DOHH2 (cell line): ENCODE data around the gene PLB1.

ENCODE experiments used
- H3F3A ChIP-seq: fragments of 200-600 bp; sonication (generic), shearing (Covaris generic); 2 replicates; pipeline ENCODE4 v1.6.0; 2016; ENCODE audit warnings: antibody characterized with exemption, mild to moderate bottlenecking; ENCODE audit not compliant: control insufficient read depth, insufficient read depth
- H3K27ac ChIP-seq: fragments of 200-600 bp; sonication (generic); 2 replicates; pipeline ENCODE4 v1.5.1; 2014; ENCODE audit warnings: low read depth, mild to moderate bottlenecking, low read length, moderate library complexity
- H3K27me3 ChIP-seq: fragments of 200-600 bp; sonication (generic); 2 replicates; pipeline ENCODE4 v1.6.1; 2014; ENCODE audit warnings: mild to moderate bottlenecking, low read length, mixed read lengths; ENCODE audit not compliant: control insufficient read depth
- H3K36me3 ChIP-seq: fragments of 200-600 bp; sonication (generic); 2 replicates; pipeline ENCODE4 v1.6.1; 2014; ENCODE audit warnings: mild to moderate bottlenecking, low read length, moderate library complexity, mixed read lengths; ENCODE audit not compliant: control insufficient read depth
- H3K4me1 ChIP-seq: fragments of 200-600 bp; sonication (generic); 2 replicates; pipeline ENCODE4 v1.6.1; 2014; ENCODE audit warnings: mild to moderate bottlenecking, low read length, mixed read lengths; ENCODE audit not compliant: control insufficient read depth
- H3K4me2 ChIP-seq: fragments of 200-600 bp; sonication (generic); 2 replicates; pipeline ENCODE4 v1.6.0; 2014; ENCODE audit warnings: mild to moderate bottlenecking, low read length, moderate library complexity
- H3K4me3 ChIP-seq: fragments of 200-600 bp; sonication (generic); 2 replicates; pipeline ENCODE4 v1.5.1; 2014; ENCODE audit warnings: mild to moderate bottlenecking, low read length, mixed read lengths
- H3K79me2 ChIP-seq: fragments of 200-600 bp; sonication (generic); 2 replicates; pipeline ENCODE4 v1.6.1; 2014; ENCODE audit warnings: mild to moderate bottlenecking, low read length, mixed read lengths; ENCODE audit not compliant: control insufficient read depth
- H3K9me2 ChIP-seq: fragments of 200-600 bp; sonication (generic); replicated peaks from 2 replicates; pipeline ENCODE4 v1.6.1; 2014; ENCODE audit warnings: mild to moderate bottlenecking, low read length, mixed read lengths; ENCODE audit not compliant: control insufficient read depth
- H3K9me3 ChIP-seq: fragments of 200-600 bp; sonication (generic); 2 replicates; pipeline ENCODE4 v1.6.1; 2014; ENCODE audit warnings: antibody characterized with exemption, low read length, mixed read lengths; ENCODE audit not compliant: control insufficient read depth, insufficient read depth
- H4K20me1 ChIP-seq: fragments of 200-600 bp; sonication (generic); 2 replicates; pipeline ENCODE4 v1.6.0; 2014; ENCODE audit warnings: low read depth, mild to moderate bottlenecking, antibody characterized with exemption, low read length, moderate library complexity; ENCODE audit not compliant: control insufficient read depth, insufficient read depth
- EZH2phosphoT487 ChIP-seq: fragments of 200-600 bp; sonication (generic); IDR thresholded peaks from 2 replicates; pipeline ENCODE4 v1.6.1; 2017; ENCODE audit warnings: borderline replicate concordance, mild to moderate bottlenecking, antibody characterized with exemption, low read length, moderate library complexity, mixed read lengths
- TF ChIP-seq, protein P1 (sequence below): fragments of 200-600 bp; sonication (generic); IDR thresholded peaks from one replicate; pipeline ENCODE4 v1.5.1; 2014; ENCODE audit warnings: antibody characterized with exemption, mild to moderate bottlenecking, low read depth, low read length; ENCODE audit not compliant: poor library complexity, severe bottlenecking

The PLB1 gene

DNA sequence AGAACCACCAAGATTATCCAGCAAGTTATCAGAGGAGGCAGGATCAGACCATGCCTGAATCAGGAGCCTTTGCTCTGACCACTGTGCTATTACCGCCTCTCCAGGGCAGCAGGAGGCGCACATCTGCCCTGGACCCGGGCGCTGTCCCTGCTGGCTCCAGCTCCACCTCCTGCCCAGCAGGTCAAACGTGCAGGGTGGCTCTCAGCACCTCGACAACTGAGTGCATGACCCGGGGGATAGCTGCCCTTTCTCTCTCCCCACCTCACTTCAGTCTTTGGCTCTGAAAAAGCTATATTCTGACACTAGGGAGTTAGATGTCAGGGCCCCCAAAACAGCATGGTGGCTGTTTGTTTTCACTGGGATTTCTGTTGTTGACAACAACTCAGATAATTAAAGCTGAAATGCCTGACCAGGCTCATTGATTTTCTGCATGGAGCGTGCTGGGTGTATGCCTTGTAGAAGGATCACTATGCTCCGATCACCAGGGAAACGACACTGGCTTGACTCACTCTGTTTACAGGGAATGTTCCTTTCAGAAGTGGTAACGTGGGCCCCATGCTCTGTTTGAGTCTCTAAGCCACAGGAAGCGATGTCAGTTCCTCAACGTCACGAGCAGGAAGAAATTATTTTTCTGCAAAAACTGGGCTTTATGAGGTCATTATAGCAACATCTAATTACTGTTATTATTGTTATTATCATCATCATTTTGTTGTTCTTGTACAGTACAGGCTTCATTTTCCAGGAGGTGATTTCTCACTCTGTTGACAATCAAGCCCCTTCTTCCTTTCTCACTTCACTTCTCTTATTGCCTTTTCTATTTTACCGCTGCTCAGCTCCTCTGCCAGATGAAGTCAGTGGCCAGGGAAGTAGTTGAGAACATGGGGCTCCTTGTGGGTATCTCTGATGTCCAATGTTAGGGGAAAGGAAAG, 125.6 kb downstream of the PLB1 start:
- no peak overlapping the region for H3K27ac ChIP-seq
- peaks cover 10% of the 10 kb centered on the region for H3K4me1 ChIP-seq
- no peaks in the 10 kb centered on the region for H3K9me3 ChIP-seq
- TF ChIP-seq, protein P1, sequence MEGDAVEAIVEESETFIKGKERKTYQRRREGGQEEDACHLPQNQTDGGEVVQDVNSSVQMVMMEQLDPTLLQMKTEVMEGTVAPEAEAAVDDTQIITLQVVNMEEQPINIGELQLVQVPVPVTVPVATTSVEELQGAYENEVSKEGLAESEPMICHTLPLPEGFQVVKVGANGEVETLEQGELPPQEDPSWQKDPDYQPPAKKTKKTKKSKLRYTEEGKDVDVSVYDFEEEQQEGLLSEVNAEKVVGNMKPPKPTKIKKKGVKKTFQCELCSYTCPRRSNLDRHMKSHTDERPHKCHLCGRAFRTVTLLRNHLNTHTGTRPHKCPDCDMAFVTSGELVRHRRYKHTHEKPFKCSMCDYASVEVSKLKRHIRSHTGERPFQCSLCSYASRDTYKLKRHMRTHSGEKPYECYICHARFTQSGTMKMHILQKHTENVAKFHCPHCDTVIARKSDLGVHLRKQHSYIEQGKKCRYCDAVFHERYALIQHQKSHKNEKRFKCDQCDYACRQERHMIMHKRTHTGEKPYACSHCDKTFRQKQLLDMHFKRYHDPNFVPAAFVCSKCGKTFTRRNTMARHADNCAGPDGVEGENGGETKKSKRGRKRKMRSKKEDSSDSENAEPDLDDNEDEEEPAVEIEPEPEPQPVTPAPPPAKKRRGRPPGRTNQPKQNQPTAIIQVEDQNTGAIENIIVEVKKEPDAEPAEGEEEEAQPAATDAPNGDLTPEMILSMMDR = no peak
- TF ChIP-seq EZH2phosphoT487 = no peak
- no peaks in the 10 kb centered on the region for H3K79me2 ChIP-seq
- H3K36me3 ChIP-seq = no peaks in the 10 kb centered on the region
- H3K4me2 ChIP-seq = peak overlapping the region; percentile 38
- H3K4me3 ChIP-seq = 0 out of 2 replicates have a peak overlapping the region, but pooled peaks have one; percentile 16
- no peaks in the 10 kb centered on the region for H4K20me1 ChIP-seq
- H3F3A ChIP-seq = no peaks in the 10 kb centered on the region
- H3K27me3 ChIP-seq = no peaks in the 10 kb centered on the region; the same call in 1 of the 2 replicates
- no peaks in the 10 kb centered on the region for H3K9me2 ChIP-seq

DNA sequence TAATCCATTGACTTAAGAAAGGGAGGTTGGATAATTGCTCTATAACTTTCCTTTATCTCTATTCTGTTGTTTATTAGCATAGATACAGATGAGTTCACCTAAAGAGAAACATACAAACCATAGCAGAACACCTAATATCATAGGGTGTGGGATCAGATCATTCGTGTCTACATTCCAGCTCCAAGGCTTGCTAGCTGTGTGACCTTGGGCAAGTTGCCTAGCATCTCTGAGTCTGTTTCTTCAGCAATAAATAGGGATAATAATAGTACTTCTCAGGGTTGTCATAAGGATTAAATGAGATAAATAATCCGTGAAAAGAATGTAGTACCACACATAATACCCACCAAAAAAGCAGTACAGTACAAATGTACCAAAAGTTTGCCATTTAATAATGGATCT, 126.2 kb downstream of the PLB1 start:
- Histone ChIP-seq H3K9me2 (no peaks in the 10 kb centered on the region), H3K36me3 (no peaks in the 10 kb centered on the region), H3K79me2 (no peaks in the 10 kb centered on the region), H3K9me3 (no peaks in the 10 kb centered on the region), H3K4me1 (peaks cover 10% of the 10 kb centered on the region), H3F3A (no peaks in the 10 kb centered on the region), H4K20me1 (no peaks in the 10 kb centered on the region), H3K27ac (no peak overlapping the region), H3K27me3 (no peaks in the 10 kb centered on the region; the same call in 1 of the 2 replicates), H3K4me3 (no peak overlapping the region), H3K4me2 (no peak overlapping the region; the same call in 1 of the 2 replicates)
- TF ChIP-seq EZH2phosphoT487 = no peak
- TF ChIP-seq, protein P1 = no peak

DNA sequence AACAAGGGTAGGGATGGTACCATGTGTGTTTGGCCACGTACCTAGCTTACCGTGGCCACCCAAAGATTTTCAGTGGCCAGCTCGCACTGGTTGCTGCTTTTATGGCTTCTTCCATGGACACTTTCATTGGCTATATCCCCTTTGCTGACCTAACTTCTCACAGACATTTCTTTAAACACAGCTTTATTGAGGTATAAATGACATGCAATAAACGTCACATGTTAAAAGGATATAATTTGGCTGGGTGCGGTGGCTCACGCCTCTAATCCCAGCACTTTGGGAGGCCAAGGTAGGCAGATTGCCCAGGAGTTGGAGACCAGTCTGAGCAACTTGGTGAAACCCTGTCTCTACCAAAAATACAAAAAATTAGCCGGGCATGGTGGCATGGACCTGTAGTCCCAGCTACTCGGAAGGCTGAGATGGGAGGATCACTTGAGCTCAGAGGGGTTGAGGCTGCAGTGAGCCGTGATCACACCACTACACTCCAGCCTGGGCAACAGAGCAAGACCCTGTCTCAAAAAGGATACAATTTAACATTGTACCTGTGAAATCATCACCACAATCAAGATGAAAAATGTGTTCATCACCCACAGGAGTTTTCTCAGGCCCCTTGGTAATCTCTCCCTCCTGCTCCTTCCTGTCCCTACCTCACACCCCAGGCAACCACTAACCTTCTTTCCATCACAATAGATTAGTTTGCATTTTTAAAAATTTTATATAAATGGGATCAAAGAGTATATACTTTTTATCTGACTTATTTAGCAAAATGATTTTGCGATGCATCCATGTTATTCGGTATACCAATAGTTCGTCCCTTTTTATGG, 127.9 kb downstream of the PLB1 start:
- H3K9me2 ChIP-seq = no peaks in the 10 kb centered on the region
- no peaks in the 10 kb centered on the region for H3K36me3 ChIP-seq
- no peaks in the 10 kb centered on the region for H4K20me1 ChIP-seq
- no peaks in the 10 kb centered on the region; the same call in 1 of the 2 replicates for H3K27me3 ChIP-seq
- H3K4me2 ChIP-seq = no peak overlapping the region
- H3F3A ChIP-seq = no peaks in the 10 kb centered on the region
- no peak overlapping the region for H3K4me3 ChIP-seq
- H3K79me2 ChIP-seq = no peaks in the 10 kb centered on the region
- H3K9me3 ChIP-seq = no peaks in the 10 kb centered on the region
- TF ChIP-seq, protein P1 = no peak
- TF ChIP-seq EZH2phosphoT487 = no peak
- no peak overlapping the region for H3K27ac ChIP-seq
- peaks cover 10% of the 10 kb centered on the region for H3K4me1 ChIP-seq
